GM12878 (cell line): ENCODE results near the gene MAN2B2. TPM values are rescaled to one million over a fixed set of nuclear protein-coding genes. Genes with fewer than 3 reads are reported as not detected.

Source experiments
- ATAC-seq: fragments of 200-7000 bp; cut with Tn5 transposase; 3 replicates; pipeline ENCODE4 v1.9.1; 2020; ENCODE audit warnings: mild to moderate bottlenecking, moderate library complexity
- BruUV-seq: library from RNA; stranded (reverse); fragments of 400-500 nt; replicated peaks from 2 replicates; lab custom pipeline; 2021; lab: Mats Ljungman, UMichigan
- CTCF ChIA-PET: fragments of 300-600 bp; sonication (Branson Sonifier 250); formaldehyde crosslinking; extraction: SDS; loops from one replicate; lab custom pipeline; 2021; ENCODE audit warnings: inconsistent platforms; lab: Yijun Ruan, JAX
- POLR2A ChIA-PET: fragments of 350-600 bp; formaldehyde crosslinking; extraction: SDS; loops from one replicate; lab custom pipeline; 2021; ENCODE audit warnings: inconsistent platforms; lab: Charles Lee
- RAD21 ChIA-PET: fragments of 300-600 bp; sonication (Branson Sonifier 250); formaldehyde crosslinking; loops from one replicate; lab custom pipeline; 2023; ENCODE audit warnings: antibody characterized with exemption; ENCODE audit not compliant: unreplicated experiment; lab: Charles Lee
- SMC1A ChIA-PET: fragments of 300-600 bp; sonication (Branson Sonifier 250); formaldehyde crosslinking; loops from one replicate; lab custom pipeline; 2023; ENCODE audit not compliant: unreplicated experiment, uncharacterized antibody; lab: Charles Lee
- DNase-seq: peaks from one replicate; pipeline ENCODE4 v3.0.0-alpha.2; 2011; ENCODE audit warnings: low read depth, low spot score
- FAIRE-seq: peaks from 3 replicates; lab custom pipeline; 2011; peaks lifted over from hg19 to GRCh38; lab: Jason Lieb, UNC
- H2AFZ ChIP-seq: 2 replicates; pipeline ENCODE4 v1.6.0; 2011; ENCODE audit warnings: low read depth, low read length, control low read depth; ENCODE audit not compliant: control insufficient read depth
- H3K27ac ChIP-seq: 2 replicates; pipeline ENCODE4 v1.5.1; 2011; ENCODE audit warnings: control low read depth; ENCODE audit not compliant: control insufficient read depth, insufficient read depth
- H3K27me3 ChIP-seq, 2 experiments: replicated peaks in 1 of 2; 2 replicates each; pipeline versions ENCODE4 v1.6.0 to v1.6.1; 2011; ENCODE audit warnings: low read length in 1 of 2; ENCODE audit not compliant: control insufficient read depth in 2 of 2, insufficient read depth in 2 of 2
- H3K36me3 ChIP-seq, 2 experiments: 2 replicates each; pipeline ENCODE4 v1.5.1; 2011; ENCODE audit warnings: low read length in 1 of 2; ENCODE audit not compliant: control insufficient read depth in 2 of 2, insufficient read depth in 2 of 2
- H3K4me1 ChIP-seq: 2 replicates; pipeline ENCODE4 v1.6.1; 2011; ENCODE audit warnings: mild to moderate bottlenecking, low read length, moderate library complexity, mixed read lengths; ENCODE audit not compliant: control insufficient read depth, insufficient read depth
- H3K4me2 ChIP-seq: 2 replicates; pipeline ENCODE4 v1.6.0; 2011; ENCODE audit warnings: control low read depth; ENCODE audit not compliant: control insufficient read depth, insufficient read depth
- H3K4me3 ChIP-seq: fragments of 200-600 bp; sonication (generic); 2 replicates; pipeline ENCODE4 v1.5.1; 2016
- H3K79me2 ChIP-seq: 2 replicates; pipeline ENCODE4 v1.6.0; 2011; ENCODE audit warnings: low read length; ENCODE audit not compliant: control insufficient read depth, insufficient read depth
- H3K9ac ChIP-seq: 2 replicates; pipeline ENCODE4 v1.8.0; 2011; ENCODE audit warnings: low read length, control low read depth, mixed read lengths; ENCODE audit not compliant: control insufficient read depth, insufficient read depth
- H3K9me3 ChIP-seq: replicated peaks from 3 replicates; pipeline ENCODE4 v1.5.1; 2011; ENCODE audit warnings: mild to moderate bottlenecking, low read length; ENCODE audit not compliant: control insufficient read depth, insufficient read depth
- H4K20me1 ChIP-seq: 2 replicates; pipeline ENCODE4 v1.6.0; 2011; ENCODE audit not compliant: control insufficient read depth, insufficient read depth
- ATF2 ChIP-seq: IDR thresholded peaks from 2 replicates; pipeline ENCODE4 v1.6.1; 2012; ENCODE audit warnings: low read length, inconsistent platforms
- ATF3 ChIP-seq: IDR thresholded peaks from 2 replicates; pipeline ENCODE4 v1.6.1; 2011; ENCODE audit warnings: low read depth, mild to moderate bottlenecking, low read length, moderate library complexity, borderline replicate concordance; ENCODE audit errors: extremely low read depth
- BCLAF1 ChIP-seq: fragments of 450-650 bp; IDR thresholded peaks from 2 replicates; pipeline ENCODE4 v1.6.1; 2017; ENCODE audit warnings: antibody characterized with exemption, mild to moderate bottlenecking, moderate library complexity
- BMI1 ChIP-seq: fragments of 450-650 bp; IDR thresholded peaks from 2 replicates; pipeline ENCODE4 v1.6.1; 2016; ENCODE audit warnings: mild to moderate bottlenecking, moderate library complexity, borderline replicate concordance
- GATAD2B ChIP-seq: fragments of 450-650 bp; conservative IDR thresholded peaks from 2 replicates; pipeline ENCODE4 v1.6.1; 2017; ENCODE audit warnings: low read depth, mild to moderate bottlenecking, moderate library complexity
- SIX5 ChIP-seq: IDR thresholded peaks from 2 replicates; pipeline ENCODE4 v1.6.1; 2011; ENCODE audit warnings: mild to moderate bottlenecking, low read depth, low read length, moderate library complexity; ENCODE audit not compliant: severe bottlenecking
- SMC3 ChIP-seq: IDR thresholded peaks from 2 replicates; pipeline ENCODE4 v1.6.1; 2011; ENCODE audit warnings: low read length, improper control_type of control experiment, borderline replicate concordance
- STAT3 ChIP-seq: IDR thresholded peaks from 2 replicates; pipeline ENCODE4 v1.6.1; 2011; ENCODE audit warnings: low read depth, low read length, improper control_type of control experiment
- YY1 ChIP-seq: IDR thresholded peaks from 2 replicates; pipeline ENCODE4 v1.6.1; 2011; ENCODE audit warnings: low read depth, mild to moderate bottlenecking, low read length
- ZNF622 ChIP-seq: fragments of 450-650 bp; IDR thresholded peaks from 2 replicates; pipeline ENCODE4 v1.6.1; 2017; ENCODE audit warnings: mild to moderate bottlenecking, inconsistent platforms
- WGBS: methylation state at CpG from one replicate; pipeline ENCODE4 v1.1.6; 2016; ENCODE audit warnings: low lambda C conversion rate; ENCODE audit not compliant: insufficient replicate concordance, insufficient coverage; ENCODE audit errors: missing lambda C conversion rate; 5-methylcytosine and 5-hydroxymethylcytosine counted together
- in situ Hi-C: fragments of 300-500 bp; cut with MboI; formaldehyde crosslinking; loops from 9 replicates; pipeline ENCODE4 v1.14.3; 2018; ENCODE audit warnings: mixed read lengths
- intact Hi-C: fragments of 100-400 bp; cut with micrococcal nuclease; formaldehyde crosslinking; loops from one replicate; pipeline ENCODE4 v1.14.2; 2022; ENCODE audit not compliant: unreplicated experiment
- polyA plus RNA-seq, 11 experiments: library from polyadenylated mRNA; depleted of rRNA in 4 of 11; unstranded in 6 of 11; stranded (reverse) in 5 of 11; fragments of >200 nt; fragmentation: Nextera tagmentation in 4 of 11; fragmentation: Illumina TruSeq in 1 of 11; extraction: Ambion mirVana in 4 of 11; extraction: Trizol in 1 of 11; gene quantifications; 1 replicate in 1 of 11; 2 replicates in 10 of 11; pipeline versions ENCODE4 v1.2.1 to v1.2.3, GENCODE V29; 2011 to 2016; ENCODE audit warnings: inconsistent platforms in 2 of 11, missing spikeins in 2 of 11, low read depth in 1 of 11
- total RNA-seq, 4 experiments: library from RNA; depleted of rRNA in 3 of 4; stranded (reverse); fragments of >200 nt in 3 of 4; fragmentation: Illumina TruSeq in 1 of 4; extraction: Trizol in 1 of 4; gene quantifications; 2 replicates each; pipeline versions ENCODE4 v1.2.1 to v1.2.3, GENCODE V29; 2013 to 2021
- TF ChIP-seq, protein P1 (sequence below): fragments of 450-650 bp; IDR thresholded peaks from 2 replicates; pipeline ENCODE4 v1.6.1; 2017; ENCODE audit warnings: mild to moderate bottlenecking, moderate library complexity

MAN2B2 gene
- total and polyA plus RNA-seq, 10 of the 15 experiments (the other 5 are each of a cell fraction or from before 2014, with no cell fraction given) = 0.47 to 14.5 (median 7.0) TPM

DNA sequence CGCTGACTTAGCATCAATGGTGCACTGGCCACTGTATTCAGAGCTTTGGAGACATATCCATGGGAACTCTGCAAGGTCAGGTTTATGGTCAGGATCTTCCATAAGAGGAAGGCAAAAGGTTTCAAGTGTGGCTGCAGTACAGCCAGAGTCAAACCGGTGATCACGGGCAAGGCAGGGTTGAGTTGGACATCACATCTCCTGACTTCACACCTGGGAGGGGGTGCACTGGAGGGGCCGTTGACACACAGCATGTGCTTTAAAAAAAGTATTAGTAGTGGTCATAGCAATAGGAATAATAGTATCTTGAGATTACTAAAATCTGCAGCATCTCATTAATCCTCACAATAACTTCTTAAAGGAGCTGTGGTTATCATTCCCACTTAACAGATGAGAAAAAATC is 28.9 kb upstream of the MAN2B2 start (continued):
- TF ChIP-seq, protein P1, sequence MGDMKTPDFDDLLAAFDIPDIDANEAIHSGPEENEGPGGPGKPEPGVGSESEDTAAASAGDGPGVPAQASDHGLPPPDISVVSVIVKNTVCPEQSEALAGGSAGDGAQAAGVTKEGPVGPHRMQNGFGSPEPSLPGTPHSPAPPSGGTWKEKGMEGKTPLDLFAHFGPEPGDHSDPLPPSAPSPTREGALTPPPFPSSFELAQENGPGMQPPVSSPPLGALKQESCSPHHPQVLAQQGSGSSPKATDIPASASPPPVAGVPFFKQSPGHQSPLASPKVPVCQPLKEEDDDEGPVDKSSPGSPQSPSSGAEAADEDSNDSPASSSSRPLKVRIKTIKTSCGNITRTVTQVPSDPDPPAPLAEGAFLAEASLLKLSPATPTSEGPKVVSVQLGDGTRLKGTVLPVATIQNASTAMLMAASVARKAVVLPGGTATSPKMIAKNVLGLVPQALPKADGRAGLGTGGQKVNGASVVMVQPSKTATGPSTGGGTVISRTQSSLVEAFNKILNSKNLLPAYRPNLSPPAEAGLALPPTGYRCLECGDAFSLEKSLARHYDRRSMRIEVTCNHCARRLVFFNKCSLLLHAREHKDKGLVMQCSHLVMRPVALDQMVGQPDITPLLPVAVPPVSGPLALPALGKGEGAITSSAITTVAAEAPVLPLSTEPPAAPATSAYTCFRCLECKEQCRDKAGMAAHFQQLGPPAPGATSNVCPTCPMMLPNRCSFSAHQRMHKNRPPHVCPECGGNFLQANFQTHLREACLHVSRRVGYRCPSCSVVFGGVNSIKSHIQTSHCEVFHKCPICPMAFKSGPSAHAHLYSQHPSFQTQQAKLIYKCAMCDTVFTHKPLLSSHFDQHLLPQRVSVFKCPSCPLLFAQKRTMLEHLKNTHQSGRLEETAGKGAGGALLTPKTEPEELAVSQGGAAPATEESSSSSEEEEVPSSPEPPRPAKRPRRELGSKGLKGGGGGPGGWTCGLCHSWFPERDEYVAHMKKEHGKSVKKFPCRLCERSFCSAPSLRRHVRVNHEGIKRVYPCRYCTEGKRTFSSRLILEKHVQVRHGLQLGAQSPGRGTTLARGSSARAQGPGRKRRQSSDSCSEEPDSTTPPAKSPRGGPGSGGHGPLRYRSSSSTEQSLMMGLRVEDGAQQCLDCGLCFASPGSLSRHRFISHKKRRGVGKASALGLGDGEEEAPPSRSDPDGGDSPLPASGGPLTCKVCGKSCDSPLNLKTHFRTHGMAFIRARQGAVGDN = no peak
- no peak for TF ChIP-seq SIX5
- TF ChIP-seq YY1 = no peak
- no peak for TF ChIP-seq SMC3

GRCh38 chr4:6546681-6547447 is 28.1 kb upstream of the MAN2B2 start:
- FAIRE-seq = peak; percentile 74
- BruUV-seq = no TSS peak
- H3K4me3 ChIP-seq = no peak overlapping the region
- H2AFZ ChIP-seq = no peak overlapping the region
- POLR2A ChIA-PET = no interaction called here
- no peaks in the 10 kb centered on the region; the same call in 2 of the 3 replicates for H3K9me3 ChIP-seq
- no peak overlapping the region for H3K4me2 ChIP-seq
- SMC1A ChIA-PET = no interaction called here
- H3K9ac ChIP-seq = no peak overlapping the region
- H3K27me3 ChIP-seq = no peaks in the 10 kb centered on the region
- H3K27ac ChIP-seq = no peak overlapping the region
- ATAC-seq = peak; percentile 83
- WGBS = 9% methylated on average over 19 of the region's 19 CpGs
- RAD21 ChIA-PET = interaction anchor here (0.7 to 1.4 kb wide), 4 partner anchors 74 to 327 kb away, joined by 3 to 6 read pairs (median 3); no protein-coding TSS in a partner anchor
- no peak for DNase-seq
- in situ Hi-C loops (loop anchor here (5.0 kb wide), 1 partner anchor 295 kb away; no protein-coding TSS in a partner anchor), intact Hi-C loops (loop anchor here (2.0 to 5.0 kb wide), 2 partner anchors 202 to 295 kb away; no protein-coding TSS in a partner anchor)
- H3K4me1 ChIP-seq = no peaks in the 10 kb centered on the region
- CTCF ChIA-PET = interaction anchor here (0.6 to 3.1 kb wide), 25 partner anchors 9 to 1490 kb away, joined by 3 to 11 read pairs (median 3); no protein-coding TSS in a partner anchor
- H3K36me3 ChIP-seq = no peaks in the 10 kb centered on the region
- H4K20me1 ChIP-seq = no peaks in the 10 kb centered on the region
- H3K79me2 ChIP-seq = no peaks in the 10 kb centered on the region
- no peak for TF ChIP-seq ATF3
- no peak for TF ChIP-seq BMI1
- no peak for TF ChIP-seq ZNF622
- TF ChIP-seq STAT3 = no peak
- no peak for TF ChIP-seq ATF2
- no peak for TF ChIP-seq GATAD2B
- TF ChIP-seq BCLAF1 = no peak
